Activated effector memory CD4-positive, alpha-beta T cell treated with Interleukin-2 at 50 U/mL for 16 hours (primary cell): ENCODE results near the gene RSAD2.

Experiments
- DNase-seq: peaks from one replicate; pipeline ENCODE4 v3.0.0-alpha.2; 2020

RSAD2 gene

GRCh38 chr2:6908291-6908690 is 30.7 kb downstream of the RSAD2 start:
- DNase-seq, result no peak

- no peak for DNase-seq
These were observed 32.1 kb downstream of the RSAD2 start for GRCh38 chr2:6909431-6910385.

- DNase-seq, result no peak
These were observed 34.1 kb downstream of the RSAD2 start for GRCh38 chr2:6911721-6912120.

GRCh38 chr2:6913415-6914157 is 36.0 kb downstream of the RSAD2 start:
- peak; percentile 31 for DNase-seq

GRCh38 chr2:6914828-6915227 is 37.3 kb downstream of the RSAD2 start:
- no peak for DNase-seq

GRCh38 chr2:6915399-6915798 is 37.8 kb downstream of the RSAD2 start:
- DNase-seq, result no peak

GRCh38 chr2:6916224-6916623 is 38.6 kb downstream of the RSAD2 start:
- no peak for DNase-seq

GRCh38 chr2:6916736-6917070 is 39.1 kb downstream of the RSAD2 start:
- DNase-seq, result no peak

- peak; percentile 66 for DNase-seq
These were observed 39.6 kb downstream of the RSAD2 start, which contains the start of gene RNF144A for GRCh38 chr2:6917071-6917760. RNF144A (plus strand) TSS chr2:6917412; CDS start chr2:6996927, 79,515 bp downstream.

- DNase-seq, result no peak
These were observed 40.3 kb downstream of the RSAD2 start for GRCh38 chr2:6917761-6918421.

- DNase-seq, result no peak
These were observed 42.5 kb downstream of the RSAD2 start for GRCh38 chr2:6919901-6920742.

- DNase-seq, result no peak
These were observed 43.1 kb downstream of the RSAD2 start for GRCh38 chr2:6920743-6921064.

GRCh38 chr2:6921321-6921922 is 43.8 kb downstream of the RSAD2 start:
- no peak for DNase-seq

- DNase-seq, result no peak
These were observed 44.7 kb downstream of the RSAD2 start for GRCh38 chr2:6922201-6922656.

- no peak for DNase-seq
These were observed 45.7 kb downstream of the RSAD2 start for GRCh38 chr2:6923319-6923718.

- DNase-seq, result no peak
These were observed 46.7 kb downstream of the RSAD2 start for GRCh38 chr2:6924101-6924923.

GRCh38 chr2:6924924-6925409 is 47.4 kb downstream of the RSAD2 start:
- no peak for DNase-seq

GRCh38 chr2:6926071-6926732 is 48.6 kb downstream of the RSAD2 start:
- DNase-seq, result no peak

GRCh38 chr2:6927186-6927585 is 49.6 kb downstream of the RSAD2 start:
- DNase-seq, result no peak

- DNase-seq, result no peak
These were observed 50.2 kb downstream of the RSAD2 start for GRCh38 chr2:6927753-6928152.
